Measurements from ENCODE around the gene GHRL. TPM values are rescaled to one million over a fixed set of nuclear protein-coding genes. Genes with fewer than 3 reads are reported as not detected.

Gene GHRL
- total RNA-seq, 1 donor from 2014 or later: not detected

DNA sequence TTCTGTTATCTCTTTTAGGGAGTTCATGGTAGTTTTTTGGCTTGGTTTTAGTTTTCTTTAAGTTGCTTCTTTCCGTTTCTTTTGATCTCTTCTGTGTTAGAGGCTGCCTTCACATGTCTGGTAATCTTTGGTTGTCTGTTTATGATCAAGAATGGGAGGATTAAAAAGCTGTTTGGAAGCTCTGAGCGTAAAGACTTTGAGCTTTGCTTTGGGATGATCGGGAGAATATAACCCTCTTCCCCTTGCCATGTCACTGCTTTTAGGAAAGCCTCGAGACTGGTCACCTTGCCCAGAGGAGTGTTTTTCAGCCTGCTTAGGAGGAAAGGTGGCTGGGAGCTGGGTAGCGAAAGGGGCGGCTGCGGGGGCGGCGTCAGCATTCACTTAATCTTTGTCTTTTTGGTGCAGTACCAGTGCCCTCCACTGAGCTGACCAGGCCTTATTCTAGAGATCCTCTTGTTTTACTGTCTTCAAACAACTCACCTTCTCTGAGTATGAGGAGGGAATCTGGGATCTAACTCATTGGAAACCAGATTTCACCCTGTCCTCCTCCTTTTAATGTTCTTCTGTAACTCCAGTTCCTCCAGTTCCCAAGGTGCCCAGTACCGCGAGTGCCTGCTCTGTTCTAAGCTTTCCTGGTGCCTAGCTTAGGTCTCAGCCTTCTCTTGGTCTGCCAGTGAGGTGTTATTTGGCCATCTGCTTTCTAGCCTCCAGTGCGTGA, 28.9 kb downstream of the GHRL start:
- H2AFZ ChIP-seq (replicated peaks): peak overlapping the region; percentile 11
- peaks cover 3% of the 10 kb centered on the region for H3K27me3 Mint-ChIP-seq (ENCODE audit: insufficient read depth, low read depth)

DNA sequence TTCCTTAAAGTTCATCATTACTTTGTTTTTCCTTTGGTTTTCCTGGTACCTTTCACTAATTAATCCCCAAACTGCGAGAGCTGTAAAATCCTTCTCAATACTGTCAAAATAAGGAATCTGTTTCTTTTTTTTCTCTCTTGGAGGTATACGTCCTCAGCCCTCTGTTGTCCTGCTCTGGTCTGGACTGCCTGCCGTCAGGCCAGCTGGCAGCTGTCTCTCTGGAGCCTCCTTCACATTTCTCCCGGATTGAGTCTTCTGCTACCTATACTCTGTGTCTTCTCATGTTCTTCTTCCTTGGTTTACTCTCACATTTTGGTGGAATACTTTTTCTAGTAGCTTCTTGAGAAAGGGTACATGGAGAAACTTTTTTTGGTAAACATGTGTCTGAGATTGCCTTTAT, 30.7 kb downstream of the GHRL start:
- H3K4me3 Mint-ChIP-seq: no peak overlapping the region
- no peak overlapping the region for H3K27ac ChIP-seq
- peaks cover 34% of the 10 kb centered on the region for H3K36me3 Mint-ChIP-seq
- no peaks in the 10 kb centered on the region for H3K36me3 ChIP-seq
- no peak overlapping the region for H3K4me3 ChIP-seq
- H2AFZ ChIP-seq (replicated peaks): no peak overlapping the region
- H3K9me3 ChIP-seq (ENCODE audit: low read depth): no peaks in the 10 kb centered on the region
- no peaks in the 10 kb centered on the region for H3K9me3 Mint-ChIP-seq
- H3K4me1 ChIP-seq: peaks cover 6% of the 10 kb centered on the region
- no peaks in the 10 kb centered on the region for H3K27me3 ChIP-seq
- no peak for DNase-seq (ENCODE audit: low spot score)
- peaks cover 15% of the 10 kb centered on the region for H3F3A ChIP-seq (ENCODE audit: low read depth)
- no peak overlapping the region for H3K9ac ChIP-seq
- H4K20me1 ChIP-seq (ENCODE audit: low read depth): no peaks in the 10 kb centered on the region
- no peak overlapping the region for H3K4me2 ChIP-seq
- no peak overlapping the region for H3K27ac Mint-ChIP-seq
- no peak for TF ChIP-seq EZH2 (IDR thresholded peaks at IDR 0.05)
- TF ChIP-seq, protein P1, sequence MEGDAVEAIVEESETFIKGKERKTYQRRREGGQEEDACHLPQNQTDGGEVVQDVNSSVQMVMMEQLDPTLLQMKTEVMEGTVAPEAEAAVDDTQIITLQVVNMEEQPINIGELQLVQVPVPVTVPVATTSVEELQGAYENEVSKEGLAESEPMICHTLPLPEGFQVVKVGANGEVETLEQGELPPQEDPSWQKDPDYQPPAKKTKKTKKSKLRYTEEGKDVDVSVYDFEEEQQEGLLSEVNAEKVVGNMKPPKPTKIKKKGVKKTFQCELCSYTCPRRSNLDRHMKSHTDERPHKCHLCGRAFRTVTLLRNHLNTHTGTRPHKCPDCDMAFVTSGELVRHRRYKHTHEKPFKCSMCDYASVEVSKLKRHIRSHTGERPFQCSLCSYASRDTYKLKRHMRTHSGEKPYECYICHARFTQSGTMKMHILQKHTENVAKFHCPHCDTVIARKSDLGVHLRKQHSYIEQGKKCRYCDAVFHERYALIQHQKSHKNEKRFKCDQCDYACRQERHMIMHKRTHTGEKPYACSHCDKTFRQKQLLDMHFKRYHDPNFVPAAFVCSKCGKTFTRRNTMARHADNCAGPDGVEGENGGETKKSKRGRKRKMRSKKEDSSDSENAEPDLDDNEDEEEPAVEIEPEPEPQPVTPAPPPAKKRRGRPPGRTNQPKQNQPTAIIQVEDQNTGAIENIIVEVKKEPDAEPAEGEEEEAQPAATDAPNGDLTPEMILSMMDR (IDR thresholded peaks at IDR 0.05): no peak
- H3K27me3 Mint-ChIP-seq (ENCODE audit: insufficient read depth, low read depth): peaks cover 4% of the 10 kb centered on the region
- H3K79me2 ChIP-seq (ENCODE audit: low read depth): peaks cover 39% of the 10 kb centered on the region
- peaks cover 13% of the 10 kb centered on the region for H3K4me1 Mint-ChIP-seq

More for the DNA sequence above, 28.9 kb downstream of the GHRL start:
- peaks cover 10% of the 10 kb centered on the region for H4K20me1 ChIP-seq (ENCODE audit: low read depth)
- H3K4me3 ChIP-seq: no peak overlapping the region
- peak; percentile 79 for DNase-seq (ENCODE audit: low spot score)
- TF ChIP-seq EZH2phosphoT487 (IDR thresholded peaks at IDR 0.05): no peak
- TF ChIP-seq, protein P1 (IDR thresholded peaks at IDR 0.05): peak; percentile 55
- no peak overlapping the region for H3K27ac ChIP-seq
- H3K9ac ChIP-seq: no peak overlapping the region
- peaks cover 49% of the 10 kb centered on the region for H3K79me2 ChIP-seq (ENCODE audit: low read depth)
- no peak overlapping the region for H3K4me3 Mint-ChIP-seq
- H3K27me3 ChIP-seq: no peaks in the 10 kb centered on the region
- H3K4me2 ChIP-seq: peak overlapping the region; percentile 29
- no peaks in the 10 kb centered on the region for H3K9me3 ChIP-seq (ENCODE audit: low read depth)
- peaks cover 15% of the 10 kb centered on the region for H3F3A ChIP-seq (ENCODE audit: low read depth)
- peaks cover 9% of the 10 kb centered on the region for H3K36me3 ChIP-seq
- no peaks in the 10 kb centered on the region for H3K9me3 Mint-ChIP-seq
- peaks cover 40% of the 10 kb centered on the region for H3K36me3 Mint-ChIP-seq
- H3K4me1 ChIP-seq: peaks cover 6% of the 10 kb centered on the region
- peak overlapping the region; percentile 0 for H3K27ac Mint-ChIP-seq
- peaks cover 13% of the 10 kb centered on the region for H3K4me1 Mint-ChIP-seq

DNA sequence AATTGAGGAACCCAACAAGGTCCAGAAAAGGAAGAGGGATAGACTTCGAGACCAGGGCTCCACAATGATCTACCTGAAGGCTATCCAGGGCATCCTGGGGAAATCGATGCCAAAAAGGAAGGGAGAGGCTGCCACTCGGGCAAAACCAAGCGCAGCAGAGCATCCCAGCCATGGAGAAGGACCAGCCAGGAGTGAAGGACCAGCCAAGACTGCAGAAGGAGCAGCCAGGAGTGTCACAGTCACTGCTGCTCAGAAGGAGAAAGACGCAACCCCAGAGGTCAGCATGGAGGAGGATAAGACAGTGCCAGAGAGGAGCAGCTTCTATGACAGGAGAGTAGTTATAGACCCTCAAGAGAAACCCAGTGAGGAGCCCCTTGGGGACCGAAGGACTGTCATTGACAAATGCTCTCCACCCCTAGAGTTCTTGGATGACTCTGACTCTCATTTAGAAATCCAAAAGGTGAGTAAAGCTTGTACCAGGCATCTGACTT, 32.5 kb downstream of the GHRL start:
- DNase-seq (ENCODE audit: low spot score): no peak
- Mint-ChIP-seq H3K27ac (no peak overlapping the region), H3K27me3 (ENCODE audit: insufficient read depth, low read depth) (peaks cover 6% of the 10 kb centered on the region), H3K36me3 (peaks cover 39% of the 10 kb centered on the region), H3K9me3 (no peaks in the 10 kb centered on the region), H3K4me1 (peaks cover 13% of the 10 kb centered on the region), H3K4me3 (no peak overlapping the region)
- H3K4me2 ChIP-seq: no peak overlapping the region
- peaks cover 6% of the 10 kb centered on the region for H3K4me1 ChIP-seq
- H3K27ac ChIP-seq: no peak overlapping the region
- TF ChIP-seq, protein P1 (IDR thresholded peaks at IDR 0.05): no peak
- TF ChIP-seq EZH2 (IDR thresholded peaks at IDR 0.05) (no peak), EZH2phosphoT487 (IDR thresholded peaks at IDR 0.05) (no peak)
- no peak overlapping the region for H3K9ac ChIP-seq
- H4K20me1 ChIP-seq (ENCODE audit: low read depth): no peaks in the 10 kb centered on the region
- H3K9me3 ChIP-seq (ENCODE audit: low read depth): no peaks in the 10 kb centered on the region
- peaks cover 15% of the 10 kb centered on the region for H3F3A ChIP-seq (ENCODE audit: low read depth)
- H3K36me3 ChIP-seq: no peaks in the 10 kb centered on the region
- no peak overlapping the region for H3K4me3 ChIP-seq
- H3K79me2 ChIP-seq (ENCODE audit: low read depth): peaks cover 29% of the 10 kb centered on the region
- no peak overlapping the region for H2AFZ ChIP-seq (replicated peaks)
- no peaks in the 10 kb centered on the region for H3K27me3 ChIP-seq
